SK-N-SH treated with all-trans-retinoic acid at 6 μM for 48 hours (cell line): ENCODE results near the gene PLA1A.

Experiments
- GLIS3 ChIP-seq: fragments of 250-450 bp; sonication (Bioruptor Pico); IDR thresholded peaks from 2 replicates; pipeline ENCODE4 v1.5.0; 2020; ENCODE audit warnings: mild to moderate bottlenecking, moderate library complexity
- PATZ1 ChIP-seq: fragments of 250-450 bp; sonication (Bioruptor Pico); IDR thresholded peaks from 2 replicates; pipeline ENCODE4 v1.8.0; 2020; ENCODE audit warnings: mild to moderate bottlenecking, moderate library complexity, borderline replicate concordance
- POU6F1 ChIP-seq: fragments of 250-450 bp; sonication (Bioruptor Pico); IDR thresholded peaks from 2 replicates; pipeline ENCODE4 v1.8.0; 2021; ENCODE audit warnings: low read depth, mild to moderate bottlenecking, moderate library complexity, borderline replicate concordance
- RARB ChIP-seq: fragments of 250-450 bp; sonication (Bioruptor Pico); IDR thresholded peaks from 2 replicates; pipeline ENCODE4 v1.8.0; 2021; ENCODE audit warnings: mild to moderate bottlenecking, moderate library complexity
- SNAI2 ChIP-seq: fragments of 250-450 bp; sonication (Bioruptor Pico); IDR thresholded peaks from 2 replicates; pipeline ENCODE4 v1.5.0; 2020; ENCODE audit warnings: mild to moderate bottlenecking, moderate library complexity
- TCF4 ChIP-seq: fragments of 250-450 bp; sonication (Bioruptor Pico); IDR thresholded peaks from 2 replicates; pipeline ENCODE4 v1.8.0; 2021; ENCODE audit warnings: mild to moderate bottlenecking, moderate library complexity, borderline replicate concordance
- TSHZ2 ChIP-seq: fragments of 250-450 bp; sonication (Bioruptor Pico); IDR thresholded peaks from 2 replicates; pipeline ENCODE4 v1.5.0; 2020; ENCODE audit warnings: mild to moderate bottlenecking, moderate library complexity
- ZFP30 ChIP-seq: fragments of 450-650 bp; formaldehyde crosslinking; IDR thresholded peaks from 2 replicates; pipeline ENCODE4 v1.5.0; 2022; ENCODE audit warnings: mild to moderate bottlenecking, moderate library complexity
- ZNF565 ChIP-seq: fragments of 450-650 bp; formaldehyde crosslinking; conservative IDR thresholded peaks from 2 replicates; pipeline ENCODE4 v1.5.0; 2020; ENCODE audit warnings: low read depth, mild to moderate bottlenecking, moderate library complexity
- ZNF70 ChIP-seq: fragments of 450-650 bp; formaldehyde crosslinking; IDR thresholded peaks from 2 replicates; pipeline ENCODE4 v1.5.0; 2020; ENCODE audit warnings: mild to moderate bottlenecking, moderate library complexity
- ZNF8 ChIP-seq: fragments of 450-650 bp; formaldehyde crosslinking; IDR thresholded peaks from 2 replicates; pipeline ENCODE4 v1.5.0; 2020; ENCODE audit warnings: mild to moderate bottlenecking, moderate library complexity

GRCh38 chr3:119569156-119569555 lies 28.5 kb upstream of the PLA1A start:
- no peak for TF ChIP-seq ZFP30 (CRISPR knock-in tag)
- TF ChIP-seq TCF4 (CRISPR knock-in tag) = no peak
- TF ChIP-seq ZNF565 (CRISPR knock-in tag) = no peak
- no peak for TF ChIP-seq PATZ1
- no peak for TF ChIP-seq RARB (CRISPR knock-in tag)
- TF ChIP-seq GLIS3 (CRISPR knock-in tag) = no peak
- TF ChIP-seq ZNF8 (CRISPR knock-in tag) = no peak
- TF ChIP-seq SNAI2 = no peak
- no peak for TF ChIP-seq POU6F1
- TF ChIP-seq ZNF70 (CRISPR knock-in tag) = no peak
- TF ChIP-seq TSHZ2 (CRISPR knock-in tag) = no peak
